GM19324 (cell line): Measurements from ENCODE around the gene FEM1A.
A peak's percentile ranks its signal among the peaks of the same experiment; 100 is the strongest.
"Not testable (repeated sequence)": the region's sequence is repeated elsewhere in the genome, so short reads cannot be mapped to it uniquely, and the experiment has no call there.

ENCODE experiments used
- ATAC-seq: cut with Tn5 transposase; IDR thresholded peaks from one replicate; pipeline ENCODE4 v1.9.1; 2021; ENCODE audit warnings: mild to moderate bottlenecking, moderate library complexity; ENCODE audit not compliant: unreplicated experiment, low FRiP score

The FEM1A gene, protein sequence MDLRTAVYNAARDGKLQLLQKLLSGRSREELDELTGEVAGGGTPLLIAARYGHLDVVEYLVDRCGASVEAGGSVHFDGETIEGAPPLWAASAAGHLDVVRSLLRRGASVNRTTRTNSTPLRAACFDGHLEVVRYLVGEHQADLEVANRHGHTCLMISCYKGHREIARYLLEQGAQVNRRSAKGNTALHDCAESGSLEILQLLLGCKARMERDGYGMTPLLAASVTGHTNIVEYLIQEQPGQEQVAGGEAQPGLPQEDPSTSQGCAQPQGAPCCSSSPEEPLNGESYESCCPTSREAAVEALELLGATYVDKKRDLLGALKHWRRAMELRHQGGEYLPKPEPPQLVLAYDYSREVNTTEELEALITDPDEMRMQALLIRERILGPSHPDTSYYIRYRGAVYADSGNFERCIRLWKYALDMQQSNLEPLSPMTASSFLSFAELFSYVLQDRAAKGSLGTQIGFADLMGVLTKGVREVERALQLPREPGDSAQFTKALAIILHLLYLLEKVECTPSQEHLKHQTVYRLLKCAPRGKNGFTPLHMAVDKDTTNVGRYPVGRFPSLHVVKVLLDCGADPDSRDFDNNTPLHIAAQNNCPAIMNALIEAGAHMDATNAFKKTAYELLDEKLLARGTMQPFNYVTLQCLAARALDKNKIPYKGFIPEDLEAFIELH

GRCh38 chr19:4791183-4792018, at the start of gene FEM1A:
TSS of gene FEM1A (plus strand) at chr19:4791734. CDS start at chr19:4791855, 121 bp downstream.
- ATAC-seq, result peak; percentile 94

DNA sequence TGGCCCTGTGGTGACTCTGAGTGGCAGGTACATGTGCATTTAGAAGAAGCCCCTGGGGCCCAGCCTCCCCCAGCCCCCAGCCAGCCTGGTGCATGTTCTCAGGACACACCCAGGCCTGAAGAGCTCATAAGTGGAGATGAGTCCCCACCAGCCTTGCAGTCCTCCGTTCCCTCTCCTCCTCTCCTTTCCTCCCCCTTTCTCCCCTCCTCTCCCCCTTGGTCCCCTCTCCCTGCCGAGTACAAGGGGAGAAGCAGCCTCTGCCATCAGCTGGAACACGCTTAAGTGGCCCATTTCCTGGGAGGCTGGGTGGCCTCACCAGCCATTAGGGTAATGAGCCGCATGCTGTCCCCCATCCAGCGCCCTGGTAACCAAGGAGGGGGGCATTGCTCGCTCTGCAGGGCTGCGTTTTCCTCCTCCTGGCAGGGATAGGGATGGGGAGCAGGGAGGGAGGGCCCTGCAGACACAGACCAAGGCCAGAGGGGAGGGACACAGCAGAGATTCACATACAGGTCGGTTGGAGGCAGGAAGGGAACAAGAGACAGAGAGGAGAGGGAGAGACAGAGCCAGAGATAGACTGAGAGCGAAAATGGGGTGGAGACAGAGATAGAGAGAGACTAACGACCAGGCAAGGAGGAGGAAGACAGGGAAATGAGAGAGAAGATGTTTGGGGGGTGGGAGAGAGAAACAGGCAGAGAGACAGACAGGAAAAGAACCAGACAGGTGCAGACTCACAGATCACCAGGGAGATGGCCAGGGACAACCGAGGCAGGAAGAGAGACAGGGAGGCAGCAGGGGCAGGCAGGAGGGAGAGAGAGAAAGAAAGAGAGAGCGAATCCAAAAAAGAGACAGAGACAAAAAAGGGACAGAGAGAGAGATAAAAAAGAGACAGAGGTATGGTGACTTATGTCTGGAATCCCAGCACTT, 48.5 kb upstream of the FEM1A start:
- ATAC-seq, result no peak

DNA sequence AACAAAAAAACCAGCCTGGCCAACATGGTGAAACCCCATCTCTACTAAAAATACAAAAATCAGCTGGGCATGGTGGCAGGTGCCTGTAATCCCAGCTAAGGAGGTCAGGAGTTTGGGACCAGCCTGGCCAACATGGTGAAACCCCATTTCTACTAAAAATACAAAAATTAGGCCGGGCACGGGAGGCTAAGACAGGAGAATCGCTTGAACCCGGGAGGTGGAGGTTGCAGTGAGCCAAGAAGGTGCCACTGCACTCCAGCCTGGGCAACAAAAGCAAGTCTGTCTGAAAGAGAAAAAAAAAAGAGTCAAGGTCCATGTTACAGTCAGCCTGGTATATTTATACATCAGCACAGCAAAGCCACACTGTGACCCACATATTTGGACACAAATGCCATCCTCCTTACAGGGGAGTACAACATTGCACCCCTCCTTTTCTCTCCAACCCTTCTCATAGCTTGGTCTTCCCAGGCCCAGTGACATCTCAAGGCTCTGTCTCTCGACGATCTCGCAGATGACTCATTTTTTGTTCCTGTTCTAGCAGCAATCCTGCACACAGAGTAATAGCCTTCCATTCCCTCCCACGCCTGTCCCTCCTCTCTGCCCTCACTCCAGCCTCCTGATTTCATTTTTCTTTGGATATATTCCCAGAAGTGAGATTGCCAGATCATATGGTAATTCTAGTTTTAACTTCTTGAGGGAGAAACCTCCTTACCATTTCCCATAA, 46.9 kb upstream of the FEM1A start:
- ATAC-seq, result no peak

DNA sequence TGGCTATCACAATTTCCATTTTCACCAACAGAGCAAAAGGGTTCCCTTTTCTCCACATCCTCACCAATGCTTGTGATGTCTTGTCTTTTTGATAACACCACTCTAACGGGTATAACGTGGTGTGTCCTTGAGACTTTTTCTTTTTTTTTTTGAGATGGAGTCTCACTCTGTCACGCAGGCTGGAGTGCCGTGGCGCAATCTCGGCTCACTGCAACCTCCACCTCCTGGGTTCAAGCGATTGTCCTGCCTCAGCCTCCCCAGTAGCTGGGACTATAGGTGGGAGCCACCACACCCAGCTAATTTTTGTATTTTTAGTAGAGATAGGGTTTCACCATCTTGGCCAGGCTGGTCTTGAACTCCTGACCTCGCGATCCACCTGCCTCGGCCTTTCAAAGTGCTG, 46.4 kb upstream of the FEM1A start:
- ATAC-seq, result not testable (repeated sequence)

DNA sequence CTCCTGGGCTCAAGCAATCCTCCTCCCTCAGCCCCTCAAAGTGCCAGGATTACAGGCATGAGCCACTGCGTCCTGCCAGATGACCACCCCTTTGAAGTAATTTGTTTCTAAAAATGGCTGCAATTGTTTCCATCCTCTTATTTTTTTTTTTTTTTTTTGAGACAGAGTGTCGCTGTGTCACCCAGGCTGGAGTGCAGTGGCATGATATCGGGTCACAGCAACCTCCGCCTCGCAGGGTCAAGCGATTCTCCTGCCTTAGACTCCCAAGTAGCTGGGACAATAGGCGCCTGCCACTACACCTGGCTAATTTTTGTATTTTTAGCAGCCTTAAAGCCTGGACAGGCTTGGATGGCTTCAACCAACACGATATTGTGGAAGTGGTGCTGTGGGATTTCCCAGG, 45.5 kb upstream of the FEM1A start:
- no peak for ATAC-seq

- no peak for ATAC-seq
These were observed 43.3 kb upstream of the FEM1A start for GRCh38 chr19:4748185-4748584.

GRCh38 chr19:4748589-4748988, 42.9 kb upstream of the FEM1A start:
- ATAC-seq, result no peak

GRCh38 chr19:4749870-4750590, 41.5 kb upstream of the FEM1A start:
- ATAC-seq, result no peak

DNA sequence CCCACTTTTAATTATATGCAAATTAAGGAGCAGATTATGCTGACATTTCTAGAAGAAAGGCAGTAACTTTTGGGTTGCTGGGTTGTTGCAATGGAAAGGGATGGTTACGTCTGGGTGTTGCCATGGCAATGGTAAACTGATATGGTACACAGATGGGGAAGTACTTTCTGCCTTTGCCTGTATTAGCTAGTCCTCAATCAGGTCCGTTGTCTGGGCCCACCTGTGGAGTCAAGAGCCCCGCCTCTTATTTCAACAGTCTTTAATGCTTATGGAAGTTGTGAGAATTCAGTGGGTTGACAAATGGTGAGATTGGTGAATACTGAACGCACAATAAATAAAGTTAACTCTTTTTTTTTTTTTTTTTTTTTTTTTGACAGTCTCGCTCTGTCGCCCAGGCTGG, 37.3 kb upstream of the FEM1A start:
- ATAC-seq, result no peak

GRCh38 chr19:4755459-4755858, 36.1 kb upstream of the FEM1A start:
- ATAC-seq, result no peak

GRCh38 chr19:4758082-4758481, 33.5 kb upstream of the FEM1A start:
- no peak for ATAC-seq

DNA sequence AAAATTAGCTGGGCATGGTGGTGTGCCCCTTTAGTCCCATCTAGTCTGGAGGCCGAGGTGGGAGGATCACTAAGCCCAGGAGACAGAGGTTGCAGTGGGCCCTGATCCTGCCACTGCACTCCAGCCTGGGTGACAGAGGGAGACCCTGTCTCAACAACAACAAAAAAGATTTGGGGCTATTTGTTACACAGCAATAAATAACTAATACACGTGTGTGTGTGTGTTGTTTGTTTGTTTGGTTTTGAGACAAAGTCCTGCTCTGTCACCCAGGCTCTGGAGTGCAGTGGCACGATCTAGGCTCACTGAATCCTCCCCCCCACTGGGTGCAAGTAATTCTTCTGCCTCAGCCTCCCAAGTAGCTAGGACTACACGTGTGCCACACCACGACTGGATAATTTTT, 32.9 kb upstream of the FEM1A start:
- ATAC-seq, result no peak

- ATAC-seq, result peak; percentile 72
These were observed 31.9 kb upstream of the FEM1A start for GRCh38 chr19:4759388-4760284.

DNA sequence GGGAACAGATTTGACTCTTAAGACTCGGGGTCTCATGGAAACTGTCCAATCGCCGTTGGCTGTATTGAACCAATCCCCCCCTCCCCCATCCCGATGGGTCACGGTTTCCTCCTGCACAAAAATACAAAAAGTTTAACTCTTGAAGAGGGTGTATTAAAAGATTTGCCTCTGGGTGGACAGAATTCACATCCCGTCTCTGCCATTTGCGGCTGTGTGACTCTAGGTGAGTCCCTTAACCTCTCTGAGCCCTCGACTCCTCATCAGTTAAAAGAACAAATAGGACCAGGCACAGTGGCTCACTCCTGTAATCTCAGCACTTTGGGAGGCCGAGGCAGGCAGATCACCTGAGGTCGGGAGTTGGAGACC, 31.3 kb upstream of the FEM1A start:
- no peak for ATAC-seq

DNA sequence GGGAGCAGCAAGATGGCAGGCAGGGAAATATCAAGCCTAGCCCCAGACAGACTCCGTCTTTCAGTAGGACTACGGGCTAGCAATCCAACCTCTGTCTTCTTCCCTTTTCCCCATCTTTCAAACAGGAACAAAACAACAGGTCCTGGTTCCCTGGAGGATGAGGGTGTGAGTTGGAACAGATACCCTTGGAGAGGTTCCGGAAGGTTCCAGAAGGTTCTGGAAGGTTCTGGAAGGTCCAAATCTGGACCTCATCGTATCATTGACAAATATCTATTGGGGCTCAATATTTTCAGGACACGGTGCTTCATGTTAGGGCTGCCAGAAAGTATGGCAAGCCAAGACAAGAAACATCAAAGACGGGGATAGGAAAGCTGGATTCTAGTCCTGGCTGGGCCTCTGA, 28.5 kb upstream of the FEM1A start:
- ATAC-seq, result no peak

DNA sequence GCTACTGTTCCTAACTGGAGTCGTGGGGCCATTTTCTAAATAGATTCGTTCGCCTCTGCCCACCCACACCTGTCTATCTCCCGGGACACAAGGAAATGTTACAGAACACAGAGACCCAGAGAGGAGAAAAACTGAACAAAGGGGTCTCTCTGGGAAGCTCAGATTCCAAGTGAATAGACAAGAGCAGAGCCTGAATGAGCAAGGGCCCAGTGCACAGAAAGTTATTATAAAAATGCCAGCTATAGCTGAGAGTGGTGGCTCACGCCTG, 27.2 kb upstream of the FEM1A start:
- no peak for ATAC-seq

DNA sequence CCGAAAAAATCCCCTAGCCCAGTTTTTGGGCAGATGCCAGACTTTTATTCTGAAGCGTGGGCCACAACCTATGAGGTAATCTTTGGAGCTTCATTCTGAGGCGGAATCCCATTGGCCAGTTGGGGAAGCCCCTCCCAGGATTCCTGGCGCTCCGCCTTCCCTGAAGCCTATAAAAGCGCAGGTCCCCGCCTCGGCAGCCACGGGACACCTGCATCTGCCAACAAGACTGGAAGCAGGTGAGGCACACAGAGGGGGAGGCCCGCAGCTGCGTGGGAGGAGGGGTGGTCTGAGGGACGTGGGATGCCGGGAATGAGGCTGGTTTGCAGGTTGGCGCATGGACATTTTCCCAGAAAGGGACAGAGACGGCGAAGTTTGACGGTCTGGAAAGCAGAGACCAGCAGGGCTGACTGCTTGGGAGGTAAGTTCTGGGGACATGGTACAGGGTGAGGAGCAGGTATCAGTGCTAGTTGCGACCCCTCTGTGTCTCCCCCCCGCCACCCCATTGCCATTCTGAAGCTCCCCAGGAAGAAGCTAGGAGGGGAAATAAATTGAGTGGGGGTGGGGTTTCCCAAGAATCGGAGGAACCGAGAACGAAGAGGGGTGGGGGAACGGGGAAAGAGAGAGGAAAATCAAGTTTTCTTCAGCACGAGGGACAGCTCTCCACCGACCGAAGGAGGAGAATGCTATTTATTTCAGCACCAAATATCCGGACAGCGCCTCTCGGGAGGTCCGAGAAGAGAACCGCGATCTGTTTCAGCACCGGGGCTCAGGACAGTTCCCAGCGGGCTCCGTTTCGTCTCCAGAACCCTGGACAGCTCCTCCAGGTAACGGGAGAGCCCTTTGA, 22.4 kb upstream of the FEM1A start:
- no peak for ATAC-seq
